Stimulated activated CD4-positive, alpha-beta T cell treated with anti-CD3 and anti-CD28 coated beads, TNF-alpha, amount 100 ng/mL, for 1 hour (primary cell): ENCODE data around the gene ERVH48-1.
"Not testable (repeated sequence)": the region's sequence is repeated elsewhere in the genome, so short reads cannot be mapped to it uniquely, and the experiment has no call there.

Experiments
- DNase-seq, 3 donors: peaks; one replicate each; pipeline ENCODE4 v3.0.0-alpha.2; 2020; ENCODE audit warnings: low read depth in 3 of 3, low spot score in 1 of 3

The ERVH48-1 gene

DNA sequence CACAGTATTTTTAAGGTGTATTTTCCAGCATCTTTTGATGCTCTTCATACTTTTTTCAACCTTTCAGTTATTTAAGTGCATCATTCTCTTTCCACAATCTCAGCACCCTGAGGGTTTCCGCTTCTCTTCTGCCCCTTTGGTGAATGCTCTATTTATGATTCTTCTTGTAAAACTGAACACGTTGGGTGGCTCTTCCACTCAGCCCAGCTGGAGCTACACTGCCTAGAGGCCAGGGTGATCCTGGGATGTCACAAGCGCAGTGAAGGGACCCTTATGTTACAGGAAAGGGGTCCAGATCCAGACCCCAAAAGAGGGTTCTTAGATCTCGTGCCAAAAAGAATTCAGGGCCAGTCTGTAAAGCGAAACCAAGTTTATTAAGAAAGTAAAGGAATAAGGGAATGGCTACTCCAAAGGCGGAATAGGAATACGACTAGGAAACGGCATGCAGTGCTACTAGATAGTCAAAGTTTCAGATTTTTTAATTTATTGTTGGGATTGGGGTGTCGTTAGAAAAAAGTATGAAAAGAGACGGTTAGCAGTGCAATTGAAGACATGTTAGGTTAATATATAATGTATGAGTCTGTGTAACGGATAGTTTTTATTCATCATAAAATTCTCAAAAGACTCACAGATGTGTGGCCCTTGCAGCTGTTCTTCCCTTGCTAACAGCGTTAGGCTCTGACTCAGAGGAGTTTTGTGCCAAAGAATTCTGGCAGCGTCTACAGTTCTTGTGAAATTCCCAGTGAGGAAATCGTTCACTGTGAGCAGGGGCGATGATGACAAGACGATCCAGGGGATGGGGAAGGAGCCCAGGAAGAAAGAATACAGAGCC, 14.4 kb upstream of the ERVH48-1 start:
- no peak for DNase-seq

DNA sequence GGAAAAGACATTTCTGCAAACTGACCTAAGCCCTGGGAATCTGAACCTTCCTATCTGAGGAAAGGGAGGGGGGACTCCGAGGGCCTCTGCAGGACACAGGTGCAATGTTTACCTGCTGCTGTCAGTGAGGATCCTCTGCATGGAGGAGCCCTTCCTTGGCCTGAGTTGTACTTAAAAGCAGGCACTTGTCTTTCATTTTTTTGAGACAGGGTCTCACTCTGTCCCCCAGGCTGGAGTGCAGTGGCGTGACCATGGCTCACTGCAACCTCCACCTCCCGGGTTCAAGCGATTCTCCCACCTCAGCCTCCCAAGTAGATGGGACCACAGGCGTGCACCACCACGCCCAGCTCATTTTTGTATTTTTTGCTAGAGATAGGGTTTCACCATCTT, 13.2 kb upstream of the ERVH48-1 start:
- DNase-seq = not testable (repeated sequence)

DNA sequence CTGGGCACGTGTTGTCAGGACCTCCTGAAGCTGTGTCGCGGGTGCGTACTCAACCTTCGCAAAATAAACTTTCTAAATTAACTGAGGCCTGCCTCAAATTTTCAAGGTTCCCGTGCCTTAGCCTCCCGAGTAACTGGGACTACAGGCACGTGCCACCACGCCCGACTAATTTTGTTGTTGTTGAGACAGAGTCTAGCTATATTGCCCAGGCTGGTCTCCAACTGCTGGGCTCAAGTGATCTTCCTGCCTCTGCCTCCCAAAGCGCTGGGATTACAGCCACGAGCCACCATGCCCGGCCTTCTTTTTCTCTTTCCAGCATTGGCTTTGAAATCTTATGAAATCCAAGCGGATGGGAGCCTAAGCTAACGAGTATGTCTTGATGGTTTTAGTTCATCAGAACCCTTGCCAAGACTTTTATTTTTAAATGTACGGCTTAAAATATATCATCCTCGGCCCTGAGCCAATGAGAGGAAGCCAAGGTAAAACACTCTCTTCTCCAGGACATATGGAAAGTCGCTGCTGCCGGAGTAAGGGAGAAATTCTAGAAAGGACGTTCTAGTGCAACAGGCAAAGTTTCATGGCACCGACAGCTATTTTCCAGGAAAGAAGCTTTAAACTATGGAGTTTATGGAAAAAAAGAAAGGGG, 12.7 kb upstream of the ERVH48-1 start:
- DNase-seq = no peak

DNA sequence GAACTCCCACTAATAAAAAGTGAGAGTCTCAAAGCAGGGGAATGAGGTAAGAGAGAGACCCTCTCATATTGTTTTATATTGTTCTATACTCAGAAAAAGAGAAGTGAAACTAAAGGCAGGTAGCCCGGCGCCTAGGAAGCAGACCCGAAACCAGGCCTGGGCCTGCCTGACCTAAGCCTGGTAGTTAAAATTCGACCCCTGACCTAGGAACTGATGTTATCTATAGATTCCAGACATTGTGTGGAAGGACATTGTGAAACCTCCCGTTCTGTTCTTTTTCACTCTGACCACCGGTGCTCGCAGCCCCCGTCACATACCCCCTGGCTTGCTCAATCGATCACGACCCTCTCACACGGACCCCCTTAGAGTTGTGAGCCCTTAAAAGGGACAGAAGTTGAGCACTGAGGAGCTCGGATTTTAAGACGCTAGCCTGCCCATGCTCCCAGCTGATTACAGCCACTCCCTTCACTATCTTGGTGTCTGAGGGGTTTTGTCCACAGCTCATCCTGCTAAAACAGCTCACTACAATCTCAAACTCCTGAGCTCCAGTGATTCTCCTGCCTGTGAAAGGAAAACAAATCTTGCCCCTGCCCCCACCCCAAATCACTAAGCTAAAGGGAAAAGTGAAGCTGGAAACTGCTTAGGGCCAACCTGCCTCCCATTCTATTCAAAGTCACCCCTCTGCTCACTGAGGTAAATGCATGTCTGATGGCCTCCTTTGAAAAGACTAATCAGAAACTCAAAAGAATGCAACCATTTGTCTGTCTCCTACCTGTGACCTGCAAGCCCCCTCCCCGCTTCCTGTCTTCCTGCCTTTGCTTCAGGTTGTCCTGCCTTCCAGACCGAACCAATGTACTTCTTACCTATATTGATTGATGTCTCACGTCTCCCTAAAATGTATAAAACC, 11.9 kb upstream of the ERVH48-1 start:
- not testable (repeated sequence) for DNase-seq

DNA sequence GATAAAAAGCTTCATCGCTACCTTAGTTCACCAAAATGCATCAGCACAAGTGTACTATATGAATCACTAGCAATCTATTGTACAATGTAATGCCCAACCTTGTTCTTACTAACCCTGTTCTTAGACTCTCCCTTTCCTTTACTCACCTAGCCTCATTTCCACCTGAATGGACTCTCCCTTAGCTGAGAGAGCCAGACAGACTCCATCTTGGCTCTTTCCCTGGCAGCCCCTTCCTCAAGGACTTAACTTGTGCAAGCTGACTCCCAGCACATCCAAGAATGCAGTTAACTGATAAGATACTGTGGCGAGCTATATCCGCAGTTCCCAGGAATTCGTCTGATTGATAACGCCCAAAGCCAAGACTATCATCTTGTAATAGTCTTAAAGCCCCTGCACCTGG, 10.9 kb upstream of the ERVH48-1 start:
- DNase-seq = not testable (repeated sequence)

DNA sequence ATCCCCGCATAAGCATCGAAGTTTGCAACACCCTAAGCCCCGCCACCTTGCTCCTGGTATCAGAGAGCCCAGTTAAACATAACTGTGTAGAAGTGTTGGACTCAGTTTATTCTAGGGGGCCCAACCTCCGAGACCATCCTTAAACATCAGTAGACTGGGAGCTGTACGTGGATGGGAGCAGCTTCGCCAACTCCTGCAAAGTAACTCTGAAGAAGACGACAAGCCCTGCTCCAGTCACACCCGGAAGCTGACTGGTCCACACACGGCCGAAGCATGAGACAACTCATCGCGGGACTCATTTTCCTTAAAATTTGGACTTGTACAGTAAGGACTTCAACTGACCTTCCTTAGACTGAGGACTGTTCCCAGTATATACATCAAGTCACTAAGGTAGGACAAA, 8.5 kb upstream of the ERVH48-1 start:
- not testable (repeated sequence) for DNase-seq

DNA sequence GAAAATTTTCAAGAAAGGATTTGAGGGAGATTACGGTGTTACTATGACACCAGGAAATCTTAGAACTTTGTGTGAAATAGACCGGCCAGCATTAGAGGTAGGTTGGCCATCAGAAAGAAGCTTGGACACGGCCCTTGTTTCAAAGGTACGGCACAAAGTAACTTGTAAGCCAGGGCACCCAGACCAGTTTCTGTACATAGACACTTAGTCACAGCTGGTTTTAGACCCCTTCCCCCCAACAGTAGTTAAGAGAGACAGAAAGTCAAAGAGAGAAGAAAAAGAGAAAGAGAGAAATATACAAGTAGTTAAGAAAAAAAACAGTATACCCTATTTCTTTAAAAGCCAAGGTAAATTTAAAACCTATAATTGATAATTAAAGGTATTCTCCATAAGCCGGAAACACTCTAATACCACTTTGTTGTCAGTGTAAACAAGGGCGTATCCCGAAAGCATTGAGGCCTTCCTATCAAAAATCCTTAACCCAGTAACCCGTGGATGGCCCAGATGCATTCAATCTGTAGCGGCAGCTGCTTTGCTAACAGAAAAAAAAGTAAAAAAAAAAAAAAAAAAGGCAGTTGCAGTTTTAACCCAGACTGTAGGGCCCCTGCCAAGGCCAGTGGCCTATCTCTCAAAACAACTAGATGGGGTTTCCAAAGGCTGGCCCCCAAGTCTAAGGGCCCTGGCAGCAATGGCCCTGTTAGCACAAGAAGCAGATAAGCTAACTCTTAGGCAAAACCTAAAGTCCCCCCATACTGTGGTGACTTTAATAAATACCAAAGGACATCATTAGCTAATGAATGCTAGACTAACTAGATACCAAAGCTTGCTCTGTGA, 7.9 kb upstream of the ERVH48-1 start:
- DNase-seq = not testable (repeated sequence)

DNA sequence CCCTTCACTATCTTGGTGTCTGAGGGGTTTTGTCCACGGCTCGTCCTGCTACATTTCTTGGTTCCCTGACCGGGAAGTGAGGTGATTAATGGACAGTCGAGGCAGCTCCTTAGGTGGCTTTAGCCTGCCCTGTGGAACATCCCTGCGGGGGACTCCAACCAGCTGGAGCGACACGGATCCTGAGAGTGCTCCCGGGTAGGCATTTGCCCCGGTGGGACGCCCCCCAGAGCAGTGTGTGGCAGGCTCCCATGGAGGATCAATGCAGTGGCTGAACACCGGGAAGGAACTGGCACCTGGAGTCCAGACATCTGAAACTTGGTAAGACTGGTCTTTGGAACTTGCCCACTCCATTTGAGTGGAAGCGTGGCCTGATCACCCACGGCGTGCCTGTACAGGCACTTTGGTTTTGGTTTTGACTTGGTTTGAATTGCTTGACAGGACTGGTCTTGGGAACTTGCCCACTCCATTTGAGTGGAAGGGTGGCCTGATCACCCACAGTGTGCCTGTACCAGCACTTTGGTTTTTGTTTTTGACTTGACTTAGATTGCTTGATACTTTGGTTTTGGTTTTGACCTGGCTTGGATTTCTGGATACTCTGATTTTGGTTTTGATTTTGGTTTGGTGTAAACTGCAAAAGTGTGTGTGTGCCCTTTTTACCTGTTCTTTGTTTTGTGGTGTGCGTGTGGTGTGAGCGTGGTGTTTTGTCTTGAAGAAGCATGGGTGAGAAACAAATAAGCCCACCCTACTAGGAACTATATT, 7.1 kb upstream of the ERVH48-1 start:
- not testable (repeated sequence) for DNase-seq

DNA sequence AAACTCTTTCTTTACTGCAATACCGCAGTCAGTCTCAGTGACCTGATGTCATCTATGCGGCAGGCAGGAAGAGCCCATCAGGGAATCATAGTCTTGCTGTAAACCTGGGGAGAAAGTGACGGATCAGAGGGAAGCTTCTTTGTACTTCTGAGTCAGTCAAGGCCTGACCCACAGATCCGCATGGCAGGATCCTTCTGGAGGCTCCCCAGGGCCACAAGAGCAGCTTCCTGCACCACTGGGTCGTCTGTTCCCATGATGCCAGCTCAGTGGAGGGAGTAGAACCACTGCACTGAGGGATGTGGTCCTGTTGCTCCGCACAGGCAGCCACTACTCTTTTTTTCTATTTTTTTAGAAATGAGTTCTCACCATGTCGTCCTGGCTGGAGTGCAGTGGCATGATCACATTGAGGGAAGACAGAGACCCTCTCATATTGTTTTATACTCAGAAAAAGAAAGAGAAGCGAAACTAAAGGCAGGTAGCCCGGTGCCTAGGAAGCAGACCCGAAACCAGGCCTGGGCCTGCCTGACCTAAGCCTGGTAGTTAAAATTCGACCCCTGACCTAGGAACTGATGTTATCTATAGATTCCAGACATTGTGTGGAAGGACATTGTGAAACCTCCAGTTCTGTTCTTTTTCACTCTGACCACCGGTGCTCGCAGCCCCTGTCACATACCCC, 6.3 kb upstream of the ERVH48-1 start:
- no peak for DNase-seq

DNA sequence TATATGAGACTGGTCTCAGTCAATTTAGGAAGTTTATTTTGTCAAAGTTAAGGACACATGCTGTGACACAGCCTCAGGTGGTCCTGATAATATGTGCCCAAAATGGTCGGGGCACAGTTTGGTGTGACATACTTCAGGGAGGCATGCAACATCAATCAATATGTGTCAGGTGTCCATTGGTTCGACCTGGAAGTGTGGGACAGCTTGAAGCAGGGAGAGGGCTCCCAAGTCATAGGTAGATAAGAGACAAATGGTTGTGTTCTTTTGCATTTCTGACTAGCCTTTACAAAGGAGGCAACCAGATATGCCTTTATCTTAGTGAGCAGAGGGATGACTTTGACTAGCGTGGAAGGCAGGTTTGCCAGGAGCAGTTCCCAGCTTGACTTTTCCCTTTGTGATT, 4.5 kb upstream of the ERVH48-1 start:
- no peak for DNase-seq

DNA sequence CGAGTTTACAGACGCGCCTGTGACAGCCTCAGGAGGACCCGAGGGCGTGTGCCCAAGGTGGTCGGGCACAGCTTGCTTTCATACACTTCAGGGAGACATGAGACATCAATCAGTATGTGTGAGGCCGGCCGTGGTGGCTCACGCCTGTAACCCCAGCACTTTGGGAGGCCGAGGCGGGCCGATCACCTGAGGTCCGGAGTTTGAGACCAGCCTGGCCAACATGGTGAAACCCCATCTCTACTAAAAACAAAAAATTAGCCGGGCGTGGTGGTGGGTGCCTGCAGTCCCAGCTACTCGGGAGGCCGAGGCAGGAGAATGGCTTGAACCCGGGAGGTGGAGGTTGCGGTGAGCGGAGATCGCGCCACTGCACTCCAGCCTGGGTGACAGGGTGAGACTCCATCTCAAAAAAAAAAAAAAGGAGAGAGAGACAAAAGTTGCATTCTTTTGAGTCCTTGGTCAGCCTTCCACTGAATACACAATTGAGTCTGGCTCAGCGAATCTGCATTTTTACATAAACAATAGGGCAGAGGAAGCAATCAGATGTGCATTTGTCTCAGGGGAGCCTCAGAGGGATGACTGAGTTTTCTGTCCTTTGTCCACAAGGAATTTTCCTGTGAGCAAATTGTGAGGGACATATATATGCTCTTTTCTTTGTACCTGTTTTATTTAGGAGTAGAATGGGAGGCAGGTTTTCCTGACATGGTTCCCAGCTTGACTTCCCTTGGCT, 2.2 kb upstream of the ERVH48-1 start:
- DNase-seq = not testable (repeated sequence)

DNA sequence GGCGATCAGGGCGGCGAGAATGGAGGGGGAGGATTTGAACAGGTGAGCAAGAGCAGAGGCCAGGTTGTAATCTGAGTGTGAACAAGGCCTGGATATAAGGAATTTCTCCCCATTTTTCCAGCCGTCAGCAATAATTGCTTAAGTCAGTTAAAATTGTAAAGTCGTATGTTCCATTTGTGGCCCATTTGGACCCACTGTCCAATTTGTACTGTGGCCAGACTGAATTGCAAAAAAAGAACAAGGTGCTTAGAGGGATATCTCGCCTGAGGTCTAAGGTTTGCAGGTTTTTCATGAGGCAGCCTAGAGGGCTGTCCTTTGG, 1.0 kb downstream of the ERVH48-1 start:
- no peak for DNase-seq

DNA sequence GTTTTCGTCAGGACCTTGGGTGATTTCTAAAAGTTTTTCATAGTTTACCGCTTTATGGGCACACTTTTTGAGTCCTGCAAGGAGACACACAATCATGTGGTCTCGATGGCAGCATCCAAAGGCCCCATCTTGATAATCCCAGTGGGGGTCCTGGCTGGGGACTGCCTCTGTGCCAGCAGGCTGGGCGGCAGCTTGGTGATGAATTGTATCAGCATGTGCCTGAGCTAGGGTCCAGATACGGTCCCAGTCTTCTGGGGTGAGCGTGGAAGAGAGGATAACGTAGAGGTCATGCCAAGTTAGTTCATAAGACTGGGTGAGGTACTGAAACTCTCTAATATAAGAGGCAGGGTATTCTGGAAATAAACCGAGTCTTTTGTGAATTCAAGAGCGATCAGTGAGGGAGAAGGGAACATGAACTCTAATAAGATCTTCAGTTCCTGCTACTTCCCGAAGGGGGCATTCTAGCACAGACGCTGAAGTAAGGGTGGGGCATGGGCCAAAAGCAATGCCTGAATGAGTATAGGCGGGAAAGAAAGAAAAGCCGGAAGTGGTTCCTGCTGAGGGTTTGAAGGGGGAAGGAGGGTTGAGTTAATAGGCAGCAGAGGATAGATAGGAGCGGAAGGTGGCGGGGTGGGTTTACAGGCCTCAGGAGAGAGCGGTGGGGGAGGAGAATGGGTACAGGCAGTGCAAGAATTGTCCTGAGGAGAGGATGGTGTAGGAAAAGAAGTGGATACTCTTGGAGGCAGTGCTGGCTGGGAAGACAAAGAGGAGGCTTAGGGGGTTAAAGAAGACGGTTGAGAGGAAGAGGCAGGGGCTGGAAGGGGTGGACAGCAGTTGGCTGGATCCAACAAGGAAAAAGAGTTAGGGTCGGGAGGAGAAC, 1.6 kb downstream of the ERVH48-1 start:
- peak; percentile 16 to 27 (median 24) for DNase-seq

DNA sequence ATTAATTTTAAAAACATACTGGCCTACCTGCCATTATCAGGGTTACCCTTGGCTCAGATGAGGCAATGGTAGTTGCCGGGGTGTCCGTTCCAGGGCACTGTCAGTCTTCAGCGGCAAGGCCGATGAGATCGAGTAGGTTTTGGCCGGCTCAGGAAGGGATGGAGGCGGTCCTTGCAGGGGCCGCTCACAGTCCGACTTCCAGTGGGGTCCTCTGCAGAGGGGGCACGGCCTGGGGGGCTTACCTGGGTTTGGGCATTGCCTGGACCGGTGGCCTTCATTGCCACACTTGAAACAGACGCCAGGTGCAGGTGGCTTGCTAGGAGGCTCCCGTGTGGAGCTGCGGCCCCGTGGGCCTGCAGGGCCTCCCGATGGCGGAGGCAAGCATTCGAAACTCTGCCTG, 2.5 kb downstream of the ERVH48-1 start:
- DNase-seq = no peak

DNA sequence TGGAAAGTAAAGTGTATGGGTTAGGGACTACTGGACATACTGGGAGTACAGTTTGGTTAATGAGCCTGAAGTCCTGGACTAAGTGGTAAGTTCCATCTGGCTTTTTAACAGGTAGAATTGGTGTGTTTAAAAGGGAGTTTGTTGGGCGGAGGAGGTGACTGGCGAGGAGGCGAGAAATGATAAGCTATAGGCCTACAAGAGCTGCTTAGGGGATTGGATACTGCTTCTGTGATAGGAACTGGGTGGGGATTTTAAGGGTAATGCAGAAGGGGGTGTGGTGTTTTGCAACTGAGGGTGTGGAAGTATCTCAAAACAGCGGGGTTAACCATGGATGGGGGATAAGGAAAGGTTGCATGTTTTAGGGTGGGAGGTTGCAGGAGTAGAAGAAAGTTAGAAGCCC, 3.5 kb downstream of the ERVH48-1 start:
- no peak for DNase-seq

DNA sequence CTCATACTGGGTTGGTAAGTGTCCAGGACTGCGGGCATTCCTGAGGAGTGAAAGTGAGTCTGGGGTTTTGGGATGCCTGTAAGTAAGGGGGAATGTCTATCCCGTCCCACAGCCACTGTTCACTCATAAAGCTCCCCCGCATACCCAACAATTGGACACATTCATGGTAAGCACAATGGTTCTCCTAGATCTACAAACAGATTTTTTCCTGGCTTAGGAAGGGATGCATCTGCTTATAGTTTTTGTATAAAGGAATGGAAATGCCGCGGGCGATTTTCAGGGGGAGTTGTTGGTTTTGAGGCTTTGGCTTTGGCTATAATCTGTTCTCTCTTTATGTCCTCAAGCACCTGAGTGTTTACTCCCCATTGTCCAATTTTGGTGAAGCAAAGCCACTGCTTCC, 7.1 kb downstream of the ERVH48-1 start:
- DNase-seq = no peak

DNA sequence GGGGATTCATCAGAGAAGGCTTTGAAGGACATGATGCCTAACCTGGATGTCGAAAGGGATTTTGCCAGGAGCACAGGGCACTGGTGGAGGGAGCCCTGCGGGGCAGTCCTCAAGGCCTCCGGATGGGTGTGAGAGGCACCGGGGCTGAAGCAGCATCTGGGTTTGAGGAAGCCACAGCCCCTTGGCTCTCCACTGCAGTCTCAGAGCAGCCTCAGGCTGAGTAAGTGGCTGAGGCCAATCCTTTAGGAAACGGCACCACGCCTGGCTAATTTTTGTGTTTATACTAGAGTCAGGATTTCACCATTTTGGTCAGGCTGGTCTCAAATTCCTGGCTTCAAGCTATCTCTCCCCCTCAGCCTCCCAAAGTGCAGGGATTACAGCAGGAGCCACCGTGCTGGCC, 12.0 kb downstream of the ERVH48-1 start:
- DNase-seq = no peak

DNA sequence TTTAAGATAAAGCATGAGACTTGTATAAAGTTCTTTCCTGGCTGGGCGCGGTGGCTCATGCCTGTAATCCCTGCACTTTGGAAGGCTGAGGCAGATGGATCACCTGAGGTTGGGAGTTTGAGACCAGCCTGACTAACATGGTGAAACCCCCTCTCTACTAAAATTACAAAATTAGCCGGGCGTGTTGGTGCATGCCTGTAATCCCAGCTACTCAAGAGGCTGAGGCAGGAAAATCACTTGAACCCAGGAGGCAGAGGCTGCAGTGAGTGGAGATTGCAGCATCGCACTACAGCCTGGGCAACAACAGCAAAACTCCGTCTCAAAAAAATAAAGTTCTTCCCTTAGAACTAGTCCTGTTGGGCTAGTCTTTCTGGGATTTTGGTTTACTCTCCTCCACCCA, 13.5 kb downstream of the ERVH48-1 start:
- DNase-seq = not testable (repeated sequence)
